Activated CD4-positive, alpha-beta T cell treated with anti-CD3 and anti-CD28 coated beads, Interleukin-2, amount 50 U/mL, for 4 hours (primary cell): Measurements from ENCODE around the gene SAMD5.
A peak's percentile ranks its signal among the peaks of the same experiment; 100 is the strongest.

Experiments used
- DNase-seq, 2 experiments: peaks; one replicate each; pipeline ENCODE4 v3.0.0-alpha.2; 2020

The SAMD5 gene

GRCh38 chr6:147508042-147508865, at the start of gene SAMD5:
Gene SAMD5, plus strand, starts transcription at chr6:147508690. Its CDS starts 239 bp downstream, at chr6:147508929.
- no peak for DNase-seq

GRCh38 chr6:147459780-147460179, 48.7 kb upstream of the SAMD5 start:
- DNase-seq, result no peak

- no peak for DNase-seq
Observed at GRCh38 chr6:147463651-147464050, 44.8 kb upstream of the SAMD5 start.

GRCh38 chr6:147467428-147467827, 41.1 kb upstream of the SAMD5 start:
- DNase-seq, result no peak

- DNase-seq, result no peak
Observed at GRCh38 chr6:147467886-147468285, 40.6 kb upstream of the SAMD5 start.

- DNase-seq, result no peak
Observed at GRCh38 chr6:147468634-147469033, 39.9 kb upstream of the SAMD5 start.

- DNase-seq, result no peak
Observed at GRCh38 chr6:147479857-147480256, 28.6 kb upstream of the SAMD5 start.

- DNase-seq, result no peak
Observed at GRCh38 chr6:147486683-147487082, 21.8 kb upstream of the SAMD5 start.

GRCh38 chr6:147497472-147497871, 11.0 kb upstream of the SAMD5 start:
- DNase-seq, result no peak

GRCh38 chr6:147503587-147503986, 4.9 kb upstream of the SAMD5 start:
- no peak for DNase-seq

- DNase-seq, result no peak
Observed at GRCh38 chr6:147504848-147505247, 3.6 kb upstream of the SAMD5 start.

GRCh38 chr6:147506704-147507114, 1.8 kb upstream of the SAMD5 start:
- DNase-seq, result peak in 1 of 2 experiments; percentile 5

- DNase-seq, result no peak
Observed at GRCh38 chr6:147507162-147508041, 1.1 kb upstream of the SAMD5 start.

GRCh38 chr6:147508866-147509608, 547 bp downstream of the SAMD5 start:
- DNase-seq, result no peak

- no peak for DNase-seq
Observed at GRCh38 chr6:147509891-147510290, 1.4 kb downstream of the SAMD5 start.

GRCh38 chr6:147510929-147511590, 2.6 kb downstream of the SAMD5 start:
- no peak for DNase-seq

GRCh38 chr6:147514831-147515230, 6.3 kb downstream of the SAMD5 start:
- no peak for DNase-seq

GRCh38 chr6:147515327-147515726, 6.8 kb downstream of the SAMD5 start:
- DNase-seq, result no peak

GRCh38 chr6:147522597-147522996, 14.1 kb downstream of the SAMD5 start:
- DNase-seq, result no peak

- DNase-seq, result no peak
Observed at GRCh38 chr6:147525519-147526209, 17.2 kb downstream of the SAMD5 start.

GRCh38 chr6:147527197-147527596, 18.7 kb downstream of the SAMD5 start:
- DNase-seq, result no peak
